ENCODE results near the gene UROS.

- TF ChIP-seq POLR2AphosphoS5 (IDR thresholded peaks at IDR 0.05; ENCODE audit: low read depth, low read length), result no peak
- TF ChIP-seq, protein P1, sequence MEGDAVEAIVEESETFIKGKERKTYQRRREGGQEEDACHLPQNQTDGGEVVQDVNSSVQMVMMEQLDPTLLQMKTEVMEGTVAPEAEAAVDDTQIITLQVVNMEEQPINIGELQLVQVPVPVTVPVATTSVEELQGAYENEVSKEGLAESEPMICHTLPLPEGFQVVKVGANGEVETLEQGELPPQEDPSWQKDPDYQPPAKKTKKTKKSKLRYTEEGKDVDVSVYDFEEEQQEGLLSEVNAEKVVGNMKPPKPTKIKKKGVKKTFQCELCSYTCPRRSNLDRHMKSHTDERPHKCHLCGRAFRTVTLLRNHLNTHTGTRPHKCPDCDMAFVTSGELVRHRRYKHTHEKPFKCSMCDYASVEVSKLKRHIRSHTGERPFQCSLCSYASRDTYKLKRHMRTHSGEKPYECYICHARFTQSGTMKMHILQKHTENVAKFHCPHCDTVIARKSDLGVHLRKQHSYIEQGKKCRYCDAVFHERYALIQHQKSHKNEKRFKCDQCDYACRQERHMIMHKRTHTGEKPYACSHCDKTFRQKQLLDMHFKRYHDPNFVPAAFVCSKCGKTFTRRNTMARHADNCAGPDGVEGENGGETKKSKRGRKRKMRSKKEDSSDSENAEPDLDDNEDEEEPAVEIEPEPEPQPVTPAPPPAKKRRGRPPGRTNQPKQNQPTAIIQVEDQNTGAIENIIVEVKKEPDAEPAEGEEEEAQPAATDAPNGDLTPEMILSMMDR (IDR thresholded peaks at IDR 0.05), result no peak
- no peak for TF ChIP-seq USF1 (IDR thresholded peaks at IDR 0.05; ENCODE audit: borderline replicate concordance, low read depth)
- no peak for TF ChIP-seq EZH2phosphoT487 (IDR thresholded peaks at IDR 0.05; ENCODE audit: borderline replicate concordance, low read depth)
- TF ChIP-seq SMC3 (IDR thresholded peaks at IDR 0.05; ENCODE audit: low read depth, low read length), result no peak
These were observed 17.9 kb upstream of the UROS start for GRCh38 chr10:125840955-125841354.
